ENCODE data around the gene FGFRL1. TPM values are rescaled to one million over a fixed set of nuclear protein-coding genes. Genes with fewer than 3 reads are reported as not detected.
"Not testable (repeated sequence)": the region's sequence is repeated elsewhere in the genome, so short reads cannot be mapped to it uniquely, and the experiment has no call there.

Gene FGFRL1
- total RNA-seq, 4 donors from 2014 or later, result 59.0 to 93.9 (median 77.2) TPM

- no peaks in the 10 kb centered on the region for H3K36me3 ChIP-seq
- no peak overlapping the region for H3K27ac ChIP-seq
- no peaks in the 10 kb centered on the region for H3K9me3 ChIP-seq
- peaks cover 5% of the 10 kb centered on the region for H3K27me3 ChIP-seq
- intact Hi-C loops (cut with DNase I), result no loop called here
- WGBS, 2 donors, result 18 to 28% methylated on average over 4 to 7 of the region's 25 CpGs
- DNase-seq, result no peak
- H3K4me3 ChIP-seq (replicated peaks in 1 of 3), result peak overlapping the region in 1 of 3 donors; percentile 26
- no peak for TF ChIP-seq CTCF (IDR thresholded peaks at IDR 0.05)
- no peak for TF ChIP-seq POLR2A (IDR thresholded peaks at IDR 0.05)
- H3K4me1 ChIP-seq, result peaks cover 4 to 20% of the 10 kb centered on the region in 2 donors
These were observed 14.4 kb upstream of the FGFRL1 start for GRCh38 chr4:996997-997374.

GRCh38 chr4:997375-998071, 13.9 kb upstream of the FGFRL1 start:
- peak in 1 of 2 donors; percentile 34 for DNase-seq
- no peaks in the 10 kb centered on the region for H3K9me3 ChIP-seq
- H3K27ac ChIP-seq, result no peak overlapping the region
- peak overlapping the region in 1 of 3 donors; percentile 26 for H3K4me3 ChIP-seq (replicated peaks in 1 of 3)
- peaks cover 9% of the 10 kb centered on the region for H3K27me3 ChIP-seq
- H3K36me3 ChIP-seq, result no peaks in the 10 kb centered on the region
- intact Hi-C loops (cut with DNase I), result no loop called here
- peaks cover 10 to 25% of the 10 kb centered on the region in 2 donors for H3K4me1 ChIP-seq
- TF ChIP-seq POLR2A (IDR thresholded peaks at IDR 0.05) (no peak), CTCF (IDR thresholded peaks at IDR 0.05) (no peak)
- WGBS, 2 donors, result 11% methylated on average over 15 of the region's 68 CpGs; no CpG with 5 or more reads in 1 of the 2 donors

- peaks cover 10 to 32% of the 10 kb centered on the region in 2 donors for H3K4me1 ChIP-seq
- no peak for DNase-seq
- WGBS, 2 donors, result 36 to 45% methylated on average over 7 to 9 of the region's 12 CpGs
- intact Hi-C loops (cut with DNase I), result no loop called here
- no peaks in the 10 kb centered on the region for H3K36me3 ChIP-seq
- H3K27ac ChIP-seq, result no peak overlapping the region
- no peak overlapping the region for H3K4me3 ChIP-seq (replicated peaks in 1 of 3)
- no peaks in the 10 kb centered on the region for H3K9me3 ChIP-seq
- H3K27me3 ChIP-seq, result peaks cover 15% of the 10 kb centered on the region
- TF ChIP-seq POLR2A (IDR thresholded peaks at IDR 0.05) (no peak), CTCF (IDR thresholded peaks at IDR 0.05) (no peak)
These were observed 13.2 kb upstream of the FGFRL1 start for GRCh38 chr4:998096-998691.

GRCh38 chr4:999240-999863, 12.1 kb upstream of the FGFRL1 start:
- H3K4me3 ChIP-seq (replicated peaks in 1 of 3); H3K27ac ChIP-seq; H3K36me3 ChIP-seq; intact Hi-C loops (cut with DNase I); DNase-seq; H3K9me3 ChIP-seq: not testable (repeated sequence)
- peaks cover 10 to 38% of the 10 kb centered on the region in 2 donors for H3K4me1 ChIP-seq
- peaks cover 25% of the 10 kb centered on the region for H3K27me3 ChIP-seq
- 56 to 57% methylated on average over 13 to 16 of the region's 21 CpGs for WGBS, 2 donors

GRCh38 chr4:999882-1000425, 11.5 kb upstream of the FGFRL1 start:
- TF ChIP-seq POLR2A (IDR thresholded peaks at IDR 0.05), result no peak
- TF ChIP-seq CTCF (IDR thresholded peaks at IDR 0.05), result no peak
- Histone ChIP-seq H3K4me3 (replicated peaks in 1 of 3) (no peak overlapping the region), H3K4me1 (peaks cover 10 to 38% of the 10 kb centered on the region in 2 donors), H3K9me3 (no peaks in the 10 kb centered on the region), H3K27me3 (peaks cover 25% of the 10 kb centered on the region), H3K27ac (no peak overlapping the region), H3K36me3 (no peaks in the 10 kb centered on the region)
- intact Hi-C loops (cut with DNase I), result no loop called here
- DNase-seq, result no peak
- WGBS, 2 donors, result 51 to 57% methylated on average over 7 to 9 of the region's 18 CpGs
